Keratinocyte (primary cell): Measurements from ENCODE around the gene BARD1. TPM values are rescaled to one million over a fixed set of nuclear protein-coding genes. Genes with fewer than 3 reads are reported as not detected.
A peak's percentile ranks its signal among the peaks of the same experiment; 100 is the strongest.

ENCODE experiments used
- DNase-seq: peaks from one replicate; pipeline ENCODE4 v3.0.0-alpha.2; 2011; ENCODE audit warnings: low read depth, missing footprints, low spot score
- FAIRE-seq: peaks from 2 replicates; lab custom pipeline; 2011; peaks lifted over from hg19 to GRCh38; lab: Jason Lieb, UNC
- H2AFZ ChIP-seq: 2 replicates; pipeline ENCODE4 v1.6.0; 2012; ENCODE audit warnings: low read length, control low read depth, inconsistent platforms; ENCODE audit not compliant: control insufficient read depth
- H3K27ac ChIP-seq: 2 replicates; pipeline ENCODE4 v1.5.1; 2011; ENCODE audit warnings: low read length; ENCODE audit not compliant: control insufficient read depth, insufficient read depth
- H3K27me3 ChIP-seq: 3 replicates; pipeline ENCODE4 v1.6.0; 2011; ENCODE audit warnings: low read length; ENCODE audit not compliant: control insufficient read depth, insufficient read depth; ENCODE audit errors: extremely low read depth
- H3K36me3 ChIP-seq, 2 experiments: 2 replicates in 1 of 2; 3 replicates in 1 of 2; pipeline ENCODE4 v1.5.1; 2011; ENCODE audit warnings: low read length in 2 of 2, mild to moderate bottlenecking in 1 of 2; ENCODE audit not compliant: control insufficient read depth in 2 of 2, insufficient read depth in 2 of 2; ENCODE audit errors: extremely low read depth in 1 of 2
- H3K4me1 ChIP-seq: 3 replicates; pipeline ENCODE4 v1.5.1; 2011; ENCODE audit warnings: low read length; ENCODE audit not compliant: control insufficient read depth, insufficient read depth; ENCODE audit errors: extremely low read depth
- H3K4me2 ChIP-seq: 3 replicates; pipeline ENCODE4 v1.6.0; 2011; ENCODE audit warnings: low read depth, low read length; ENCODE audit not compliant: control insufficient read depth, insufficient read depth; ENCODE audit errors: extremely low read depth
- H3K4me3 ChIP-seq, 3 experiments: fragments of 200-600 bp in 1 of 3; sonication (generic) in 1 of 3; 2 replicates in 2 of 3; 3 replicates in 1 of 3; pipeline ENCODE4 v1.5.1; 2011 to 2016; ENCODE audit warnings: low read length in 3 of 3, mild to moderate bottlenecking in 3 of 3, control low read depth in 2 of 3, inconsistent platforms in 1 of 3, low read depth in 1 of 3, mixed read lengths in 1 of 3, mixed run types in 1 of 3, moderate library complexity in 1 of 3; ENCODE audit not compliant: control insufficient read depth in 2 of 3, insufficient read depth in 2 of 3; ENCODE audit errors: extremely low read depth in 1 of 3
- H3K79me2 ChIP-seq: 2 replicates; pipeline ENCODE4 v1.6.0; 2012; ENCODE audit warnings: low read length; ENCODE audit not compliant: control insufficient read depth, insufficient read depth
- H3K9ac ChIP-seq: 3 replicates; pipeline ENCODE4 v1.6.0; 2011; ENCODE audit warnings: low read length; ENCODE audit not compliant: control insufficient read depth, insufficient read depth; ENCODE audit errors: extremely low read depth
- H3K9me1 ChIP-seq: 3 replicates; pipeline ENCODE4 v1.6.0; 2011; ENCODE audit warnings: low read length; ENCODE audit not compliant: control insufficient read depth, insufficient read depth; ENCODE audit errors: extremely low read depth
- H3K9me3 ChIP-seq: 2 replicates; pipeline ENCODE4 v1.5.1; 2012; ENCODE audit warnings: low read depth, low read length; ENCODE audit not compliant: control insufficient read depth
- H4K20me1 ChIP-seq: 3 replicates; pipeline ENCODE4 v1.6.0; 2011; ENCODE audit warnings: low read length; ENCODE audit not compliant: control insufficient read depth, insufficient read depth; ENCODE audit errors: extremely low read depth
- EZH2 ChIP-seq: IDR thresholded peaks from one replicate; pipeline ENCODE4 v1.6.1; 2012; ENCODE audit warnings: inconsistent platforms, mild to moderate bottlenecking, low read length, moderate library complexity
- dilution Hi-C: fragments of 300-500 bp; cut with MboI; formaldehyde crosslinking; loops from one replicate; pipeline ENCODE4 v1.7.0; 2020; ENCODE audit warnings: low sequenced_read_pairs; ENCODE audit not compliant: extremely low pct_ligation_motif_present
- polyA plus RNA-seq, 5 experiments: library from polyadenylated mRNA; depleted of rRNA in 3 of 5; stranded (reverse) in 3 of 5; stranded (forward) in 1 of 5; unstranded in 1 of 5; fragments of >200 nt; gene quantifications; 1 replicate in 1 of 5; 2 replicates in 3 of 5; 3 replicates in 1 of 5; pipeline versions ENCODE4 v1.2.1 to v1.2.3, GENCODE V29; 2011 to 2012; ENCODE audit warnings: missing spikeins in 2 of 5, low read depth in 1 of 5, low replicate concordance in 1 of 5
- TF ChIP-seq, protein P1 (sequence below), 3 experiments: IDR thresholded peaks in 1 of 3; conservative IDR thresholded peaks in 1 of 3; optimal IDR thresholded peaks in 1 of 3; 2 replicates in 2 of 3; 3 replicates in 1 of 3; pipeline versions ENCODE3 to v1.5.1; 2011; ENCODE audit warnings: low read length in 3 of 3, mild to moderate bottlenecking in 3 of 3, moderate library complexity in 2 of 3, control low read depth in 1 of 3, inconsistent platforms in 1 of 3; ENCODE audit not compliant: insufficient read depth in 2 of 3; ENCODE audit errors: extremely low read depth in 1 of 3

BARD1 gene
- polyA plus RNA-seq, 1 donor (not counting 4 experiments of a cell fraction or from before 2014, with no cell fraction given) = 4.6 TPM

DNA sequence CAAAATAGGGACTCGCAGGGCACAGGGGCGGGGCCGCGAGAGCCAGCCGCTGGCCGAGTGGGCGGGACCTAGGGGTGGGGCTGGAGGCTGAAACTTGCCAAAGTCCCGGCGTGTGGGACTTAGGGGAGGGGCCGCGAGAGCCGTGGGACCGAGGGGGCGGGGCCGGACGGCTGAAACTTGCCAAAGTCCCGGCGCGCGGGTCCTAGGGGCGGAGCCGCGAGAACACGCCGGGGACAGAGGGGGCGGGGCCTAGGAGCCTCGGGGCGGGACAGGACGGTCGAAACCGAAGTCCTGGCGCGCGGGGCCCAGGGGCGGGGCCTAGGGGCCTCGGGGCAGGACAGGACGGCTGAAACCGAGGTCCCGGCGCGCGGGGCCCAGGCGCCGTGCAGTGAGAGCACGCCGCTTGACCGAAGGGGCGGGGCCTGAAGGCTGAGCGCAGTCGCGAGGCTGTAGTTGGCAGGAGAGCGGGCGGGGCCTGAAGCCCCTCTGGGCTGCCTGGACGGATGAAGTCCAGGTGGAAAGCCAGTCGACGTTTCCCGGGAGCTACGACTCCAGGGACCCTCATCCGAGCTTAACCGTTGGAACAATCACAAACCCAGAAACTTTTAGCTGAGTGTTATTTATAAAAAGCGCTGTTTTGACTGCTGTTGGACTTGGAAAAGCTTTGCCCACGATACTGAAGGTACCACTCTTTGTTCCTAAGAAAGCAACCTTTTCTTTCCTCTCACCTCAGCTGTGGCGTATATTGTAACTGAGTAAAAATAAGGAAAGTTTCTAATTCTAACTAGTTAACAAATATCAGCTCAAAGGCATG, 475 bp upstream of the BARD1 start:
- FAIRE-seq (no peak), DNase-seq (peak; percentile 73)
- Histone ChIP-seq H3K36me3 (peaks cover 0 to 3% of the 10 kb centered on the region in 2 experiments), H3K9me3 (no peaks in the 10 kb centered on the region), H2AFZ (peak overlapping the region; percentile 97), H3K4me2 (peak overlapping the region; percentile 99), H3K9me1 (no peaks in the 10 kb centered on the region), H3K4me1 (peaks cover 27% of the 10 kb centered on the region), H3K4me3 (peak overlapping the region; percentile 71 to 87 (median 81)), H3K9ac (peak overlapping the region; percentile 89), H3K27me3 (no peaks in the 10 kb centered on the region), H3K79me2 (peaks cover 34% of the 10 kb centered on the region), H4K20me1 (no peaks in the 10 kb centered on the region), H3K27ac (peak overlapping the region; percentile 92)
- TF ChIP-seq EZH2 = no peak
- TF ChIP-seq, protein P1, sequence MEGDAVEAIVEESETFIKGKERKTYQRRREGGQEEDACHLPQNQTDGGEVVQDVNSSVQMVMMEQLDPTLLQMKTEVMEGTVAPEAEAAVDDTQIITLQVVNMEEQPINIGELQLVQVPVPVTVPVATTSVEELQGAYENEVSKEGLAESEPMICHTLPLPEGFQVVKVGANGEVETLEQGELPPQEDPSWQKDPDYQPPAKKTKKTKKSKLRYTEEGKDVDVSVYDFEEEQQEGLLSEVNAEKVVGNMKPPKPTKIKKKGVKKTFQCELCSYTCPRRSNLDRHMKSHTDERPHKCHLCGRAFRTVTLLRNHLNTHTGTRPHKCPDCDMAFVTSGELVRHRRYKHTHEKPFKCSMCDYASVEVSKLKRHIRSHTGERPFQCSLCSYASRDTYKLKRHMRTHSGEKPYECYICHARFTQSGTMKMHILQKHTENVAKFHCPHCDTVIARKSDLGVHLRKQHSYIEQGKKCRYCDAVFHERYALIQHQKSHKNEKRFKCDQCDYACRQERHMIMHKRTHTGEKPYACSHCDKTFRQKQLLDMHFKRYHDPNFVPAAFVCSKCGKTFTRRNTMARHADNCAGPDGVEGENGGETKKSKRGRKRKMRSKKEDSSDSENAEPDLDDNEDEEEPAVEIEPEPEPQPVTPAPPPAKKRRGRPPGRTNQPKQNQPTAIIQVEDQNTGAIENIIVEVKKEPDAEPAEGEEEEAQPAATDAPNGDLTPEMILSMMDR (optimal IDR thresholded peaks at IDR 0.05 in 1 of 3, IDR thresholded peaks at IDR 0.05 in 1 of 3, conservative IDR thresholded peaks at IDR 0.05 in 1 of 3; ENCODE audit: extremely low read depth in 1 of 3, insufficient read depth in 2 of 3, low read length in 3 of 3) = no peak
- dilution Hi-C loops = no loop called here

DNA sequence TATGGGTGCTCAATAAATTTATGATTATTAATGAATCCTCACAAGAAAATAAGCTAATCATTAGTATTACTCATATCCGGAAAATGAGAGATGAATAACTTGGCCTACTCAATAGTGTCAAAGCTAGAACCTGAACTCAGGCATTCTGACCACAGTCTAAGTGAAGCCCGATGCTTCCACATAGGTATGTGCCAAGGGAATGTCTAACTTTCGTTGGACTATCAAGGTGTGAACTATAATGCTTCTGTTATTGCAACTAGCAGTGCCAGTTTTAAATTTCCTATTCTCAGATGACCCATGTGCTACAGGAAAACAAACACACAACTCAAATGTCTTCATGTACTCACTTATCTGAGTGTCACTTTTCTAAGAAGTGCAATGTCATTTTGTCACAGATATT, 1.8 kb downstream of the BARD1 start:
- Histone ChIP-seq H3K4me2 (peak overlapping the region; percentile 99), H3K9ac (peak overlapping the region; percentile 87), H3K27me3 (no peaks in the 10 kb centered on the region), H3K36me3 (peaks cover 0 to 3% of the 10 kb centered on the region in 2 experiments), H3K9me3 (no peaks in the 10 kb centered on the region), H3K9me1 (no peaks in the 10 kb centered on the region), H3K4me3 (peak overlapping the region; percentile 71 to 81 (median 78)), H4K20me1 (no peaks in the 10 kb centered on the region), H3K79me2 (peaks cover 52% of the 10 kb centered on the region), H3K4me1 (peaks cover 27% of the 10 kb centered on the region), H3K27ac (peak overlapping the region; percentile 87), H2AFZ (peak overlapping the region; percentile 87)
- FAIRE-seq (peak; percentile 17), DNase-seq (peak; percentile 38)
- dilution Hi-C loops = no loop called here
- TF ChIP-seq, protein P1 (optimal IDR thresholded peaks at IDR 0.05 in 1 of 3, IDR thresholded peaks at IDR 0.05 in 1 of 3, conservative IDR thresholded peaks at IDR 0.05 in 1 of 3; ENCODE audit: extremely low read depth in 1 of 3, insufficient read depth in 2 of 3, low read length in 3 of 3) = no peak
- no peak for TF ChIP-seq EZH2
